Measurements from ENCODE around the gene HS2ST1.

Gene HS2ST1

GRCh38 chr1:87104140-87104539 is 189.7 kb downstream of the HS2ST1 start:
- TF ChIP-seq CTCF (conservative IDR thresholded peaks at IDR 0.05; ENCODE audit: low read depth, low read length), result no peak
- H3K4me3 ChIP-seq (ENCODE audit: low read depth, low read length), result no peak overlapping the region
- DNase-seq (ENCODE audit: low read depth), result no peak

GRCh38 chr1:87104945-87105344 is 190.5 kb downstream of the HS2ST1 start:
- H3K4me3 ChIP-seq (ENCODE audit: low read depth, low read length), result no peak overlapping the region
- no peak for TF ChIP-seq CTCF (conservative IDR thresholded peaks at IDR 0.05; ENCODE audit: low read depth, low read length)
- no peak for DNase-seq (ENCODE audit: low read depth)

DNA sequence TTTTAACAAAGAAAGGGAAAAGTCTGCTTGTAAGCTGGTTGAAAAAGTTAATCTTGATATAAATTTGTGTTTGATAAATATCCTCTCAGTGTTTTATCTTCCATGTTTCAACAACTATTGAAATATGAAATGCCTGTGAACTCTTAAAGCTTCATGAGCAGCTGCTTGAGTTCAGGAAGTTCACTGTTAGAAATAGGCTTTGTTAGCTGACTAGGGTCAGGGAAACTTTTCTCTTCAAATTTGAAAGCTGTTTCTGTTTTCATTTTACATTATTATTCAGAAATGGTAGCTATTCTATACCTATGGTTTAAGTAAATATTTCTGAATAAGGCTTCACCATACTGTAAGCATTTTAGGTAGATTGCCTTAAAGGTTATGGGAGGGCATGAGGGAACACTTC is 191.7 kb downstream of the HS2ST1 start:
- no peak overlapping the region for H3K4me3 ChIP-seq (ENCODE audit: low read depth, low read length)
- TF ChIP-seq CTCF (conservative IDR thresholded peaks at IDR 0.05; ENCODE audit: low read depth, low read length), result no peak

GRCh38 chr1:87106867-87107266 is 192.4 kb downstream of the HS2ST1 start:
- TF ChIP-seq CTCF (conservative IDR thresholded peaks at IDR 0.05; ENCODE audit: low read depth, low read length), result no peak
- no peak for DNase-seq (ENCODE audit: low read depth)
- no peak overlapping the region for H3K4me3 ChIP-seq (ENCODE audit: low read depth, low read length)

More for the DNA sequence above, 191.7 kb downstream of the HS2ST1 start:
- no peak for DNase-seq (ENCODE audit: low read depth)

- no peak for DNase-seq (ENCODE audit: low read depth)
- H3K4me3 ChIP-seq (ENCODE audit: low read depth, low read length), result no peak overlapping the region
- no peak for TF ChIP-seq CTCF (conservative IDR thresholded peaks at IDR 0.05; ENCODE audit: low read depth, low read length)
Observed at GRCh38 chr1:87108228-87108627, 193.8 kb downstream of the HS2ST1 start.

DNA sequence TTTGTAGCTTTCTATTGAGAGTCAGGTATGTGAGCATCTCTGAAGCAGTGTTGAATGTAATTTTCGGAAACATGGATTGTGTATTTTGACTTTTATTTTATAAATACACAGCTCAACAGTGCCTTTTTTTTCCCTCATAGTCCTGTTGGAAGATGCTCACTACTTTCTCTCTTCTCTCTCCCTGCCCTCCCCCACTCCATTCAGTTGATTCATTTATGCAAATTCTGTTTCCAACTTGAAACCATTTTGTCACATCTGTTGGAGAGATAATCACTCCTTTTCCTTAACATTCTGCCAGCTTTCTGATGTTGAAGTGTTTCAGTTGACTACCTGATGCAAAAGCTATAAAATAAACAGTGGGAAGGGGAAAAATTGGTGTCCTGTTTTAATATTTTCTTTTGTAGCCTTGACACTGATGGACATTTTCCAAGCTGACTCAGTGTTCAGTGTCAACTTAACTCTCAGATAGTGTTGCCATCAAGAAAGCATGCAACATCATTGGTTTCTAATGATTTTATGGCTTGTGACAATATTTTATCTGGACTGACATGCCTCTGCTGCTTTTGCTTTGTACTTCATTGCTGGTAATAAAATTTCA is 194.5 kb downstream of the HS2ST1 start:
- DNase-seq (ENCODE audit: low read depth), result no peak
- no peak overlapping the region for H3K4me3 ChIP-seq (ENCODE audit: low read depth, low read length)
- TF ChIP-seq CTCF (conservative IDR thresholded peaks at IDR 0.05; ENCODE audit: low read depth, low read length), result no peak

- H3K4me3 ChIP-seq (ENCODE audit: low read depth, low read length), result no peak overlapping the region
- no peak for DNase-seq (ENCODE audit: low read depth)
- TF ChIP-seq CTCF (conservative IDR thresholded peaks at IDR 0.05; ENCODE audit: low read depth, low read length), result no peak
Observed at GRCh38 chr1:87111659-87112371, 197.4 kb downstream of the HS2ST1 start.
